Keratinocyte (primary cell): ENCODE data around the gene CCM2. TPM values are rescaled to one million over a fixed set of nuclear protein-coding genes. Genes with fewer than 3 reads are reported as not detected.

Source experiments
- DNase-seq: peaks from one replicate; pipeline ENCODE4 v3.0.0-alpha.2; 2011; ENCODE audit warnings: low read depth, missing footprints, low spot score
- FAIRE-seq: peaks from 2 replicates; lab custom pipeline; 2011; peaks lifted over from hg19 to GRCh38; lab: Jason Lieb, UNC
- H2AFZ ChIP-seq: 2 replicates; pipeline ENCODE4 v1.6.0; 2012; ENCODE audit warnings: low read length, control low read depth, inconsistent platforms; ENCODE audit not compliant: control insufficient read depth
- H3K27ac ChIP-seq: 2 replicates; pipeline ENCODE4 v1.5.1; 2011; ENCODE audit warnings: low read length; ENCODE audit not compliant: control insufficient read depth, insufficient read depth
- H3K27me3 ChIP-seq: 3 replicates; pipeline ENCODE4 v1.6.0; 2011; ENCODE audit warnings: low read length; ENCODE audit not compliant: control insufficient read depth, insufficient read depth; ENCODE audit errors: extremely low read depth
- H3K36me3 ChIP-seq, 2 experiments: 2 replicates in 1 of 2; 3 replicates in 1 of 2; pipeline ENCODE4 v1.5.1; 2011; ENCODE audit warnings: low read length in 2 of 2, mild to moderate bottlenecking in 1 of 2; ENCODE audit not compliant: control insufficient read depth in 2 of 2, insufficient read depth in 2 of 2; ENCODE audit errors: extremely low read depth in 1 of 2
- H3K4me1 ChIP-seq: 3 replicates; pipeline ENCODE4 v1.5.1; 2011; ENCODE audit warnings: low read length; ENCODE audit not compliant: control insufficient read depth, insufficient read depth; ENCODE audit errors: extremely low read depth
- H3K4me2 ChIP-seq: 3 replicates; pipeline ENCODE4 v1.6.0; 2011; ENCODE audit warnings: low read depth, low read length; ENCODE audit not compliant: control insufficient read depth, insufficient read depth; ENCODE audit errors: extremely low read depth
- H3K4me3 ChIP-seq, 3 experiments: fragments of 200-600 bp in 1 of 3; sonication (generic) in 1 of 3; 2 replicates in 2 of 3; 3 replicates in 1 of 3; pipeline ENCODE4 v1.5.1; 2011 to 2016; ENCODE audit warnings: low read length in 3 of 3, mild to moderate bottlenecking in 3 of 3, control low read depth in 2 of 3, inconsistent platforms in 1 of 3, low read depth in 1 of 3, mixed read lengths in 1 of 3, mixed run types in 1 of 3, moderate library complexity in 1 of 3; ENCODE audit not compliant: control insufficient read depth in 2 of 3, insufficient read depth in 2 of 3; ENCODE audit errors: extremely low read depth in 1 of 3
- H3K79me2 ChIP-seq: 2 replicates; pipeline ENCODE4 v1.6.0; 2012; ENCODE audit warnings: low read length; ENCODE audit not compliant: control insufficient read depth, insufficient read depth
- H3K9ac ChIP-seq: 3 replicates; pipeline ENCODE4 v1.6.0; 2011; ENCODE audit warnings: low read length; ENCODE audit not compliant: control insufficient read depth, insufficient read depth; ENCODE audit errors: extremely low read depth
- H3K9me1 ChIP-seq: 3 replicates; pipeline ENCODE4 v1.6.0; 2011; ENCODE audit warnings: low read length; ENCODE audit not compliant: control insufficient read depth, insufficient read depth; ENCODE audit errors: extremely low read depth
- H3K9me3 ChIP-seq: 2 replicates; pipeline ENCODE4 v1.5.1; 2012; ENCODE audit warnings: low read depth, low read length; ENCODE audit not compliant: control insufficient read depth
- H4K20me1 ChIP-seq: 3 replicates; pipeline ENCODE4 v1.6.0; 2011; ENCODE audit warnings: low read length; ENCODE audit not compliant: control insufficient read depth, insufficient read depth; ENCODE audit errors: extremely low read depth
- CTCF ChIP-seq, 3 experiments: IDR thresholded peaks in 1 of 3; conservative IDR thresholded peaks in 1 of 3; optimal IDR thresholded peaks in 1 of 3; 2 replicates in 2 of 3; 3 replicates in 1 of 3; pipeline versions ENCODE3 to v1.5.1; 2011; ENCODE audit warnings: low read length in 3 of 3, mild to moderate bottlenecking in 3 of 3, moderate library complexity in 2 of 3, control low read depth in 1 of 3, inconsistent platforms in 1 of 3; ENCODE audit not compliant: insufficient read depth in 2 of 3; ENCODE audit errors: extremely low read depth in 1 of 3
- EZH2 ChIP-seq: IDR thresholded peaks from one replicate; pipeline ENCODE4 v1.6.1; 2012; ENCODE audit warnings: inconsistent platforms, mild to moderate bottlenecking, low read length, moderate library complexity
- dilution Hi-C: fragments of 300-500 bp; cut with MboI; formaldehyde crosslinking; loops from one replicate; pipeline ENCODE4 v1.7.0; 2020; ENCODE audit warnings: low sequenced_read_pairs; ENCODE audit not compliant: extremely low pct_ligation_motif_present
- polyA plus RNA-seq, 5 experiments: library from polyadenylated mRNA; depleted of rRNA in 3 of 5; stranded (reverse) in 3 of 5; stranded (forward) in 1 of 5; unstranded in 1 of 5; fragments of >200 nt; gene quantifications; 1 replicate in 1 of 5; 2 replicates in 3 of 5; 3 replicates in 1 of 5; pipeline versions ENCODE4 v1.2.1 to v1.2.3, GENCODE V29; 2011 to 2012; ENCODE audit warnings: missing spikeins in 2 of 5, low read depth in 1 of 5, low replicate concordance in 1 of 5

The CCM2 gene
- polyA plus RNA-seq, 1 donor (not counting 4 experiments of a cell fraction or from before 2014, with no cell fraction given): 44.8 TPM

GRCh38 chr7:45001138-45001694 lies 1.2 kb downstream of the CCM2 start:
- H4K20me1 ChIP-seq: no peaks in the 10 kb centered on the region
- DNase-seq (peak; percentile 76), FAIRE-seq (peak; percentile 64)
- H3K9me3 ChIP-seq: no peaks in the 10 kb centered on the region
- H3K79me2 ChIP-seq: peaks cover 47% of the 10 kb centered on the region
- H3K4me1 ChIP-seq: peaks cover 21% of the 10 kb centered on the region
- dilution Hi-C loops: no loop called here
- H3K27me3 ChIP-seq: no peaks in the 10 kb centered on the region
- peaks cover 3 to 6% of the 10 kb centered on the region in 2 experiments for H3K36me3 ChIP-seq
- TF ChIP-seq CTCF (optimal IDR thresholded peaks at IDR 0.05 in 1 of 3, IDR thresholded peaks at IDR 0.05 in 1 of 3, conservative IDR thresholded peaks at IDR 0.05 in 1 of 3; ENCODE audit: extremely low read depth in 1 of 3, insufficient read depth in 2 of 3, low read length in 3 of 3): no peak
- no peak for TF ChIP-seq EZH2
- H3K27ac ChIP-seq: peak overlapping the region; percentile 84
- no peak overlapping the region for H2AFZ ChIP-seq
- peak overlapping the region; percentile 73 to 92 (median 87) for H3K4me3 ChIP-seq
- H3K9me1 ChIP-seq: no peaks in the 10 kb centered on the region
- H3K9ac ChIP-seq: peak overlapping the region; percentile 87
- H3K4me2 ChIP-seq: peak overlapping the region; percentile 88

- H2AFZ ChIP-seq: no peak overlapping the region
- H4K20me1 ChIP-seq: no peaks in the 10 kb centered on the region
- TF ChIP-seq CTCF (optimal IDR thresholded peaks at IDR 0.05 in 1 of 3, IDR thresholded peaks at IDR 0.05 in 1 of 3, conservative IDR thresholded peaks at IDR 0.05 in 1 of 3; ENCODE audit: extremely low read depth in 1 of 3, insufficient read depth in 2 of 3, low read length in 3 of 3): no peak
- TF ChIP-seq EZH2: no peak
- H3K4me2 ChIP-seq: peak overlapping the region; percentile 88
- H3K9ac ChIP-seq: peak overlapping the region; percentile 87
- H3K4me1 ChIP-seq: peaks cover 21% of the 10 kb centered on the region
- no peaks in the 10 kb centered on the region for H3K9me3 ChIP-seq
- peaks cover 51% of the 10 kb centered on the region for H3K79me2 ChIP-seq
- H3K9me1 ChIP-seq: no peaks in the 10 kb centered on the region
- dilution Hi-C loops: no loop called here
- peak overlapping the region; percentile 84 for H3K27ac ChIP-seq
- no peak for DNase-seq
- peaks cover 3 to 10% of the 10 kb centered on the region in 2 experiments for H3K36me3 ChIP-seq
- peak overlapping the region in 2 of 3 experiments; percentile 73 to 87 for H3K4me3 ChIP-seq
- peak; percentile 63 for FAIRE-seq
- no peaks in the 10 kb centered on the region for H3K27me3 ChIP-seq
Measured at GRCh38 chr7:45001826-45002225, 1.8 kb downstream of the CCM2 start.
